Loucy (cell line): ENCODE data around the gene ZNF511.

Experiments
- H2AFZ ChIP-seq: fragments of 200-600 bp; sonication (generic); 2 replicates; pipeline ENCODE4 v1.6.0; 2016; ENCODE audit warnings: antibody characterized with exemption, mild to moderate bottlenecking, low read length, moderate library complexity
- H3F3A ChIP-seq: fragments of 200-600 bp; 2 replicates; pipeline ENCODE4 v1.6.0; 2016; ENCODE audit warnings: antibody characterized with exemption, low read depth, mild to moderate bottlenecking
- H3K27me3 ChIP-seq: fragments of 200-600 bp; sonication (generic); 2 replicates; pipeline ENCODE4 v1.6.1; 2014; ENCODE audit warnings: low read length, mild to moderate bottlenecking; ENCODE audit not compliant: insufficient read depth, poor library complexity, severe bottlenecking
- H3K36me3 ChIP-seq: fragments of 200-600 bp; sonication (generic); 2 replicates; pipeline ENCODE4 v1.6.1; 2016; ENCODE audit warnings: low read length; ENCODE audit not compliant: insufficient read depth
- H3K4me1 ChIP-seq: fragments of 200-600 bp; sonication (generic); 2 replicates; pipeline ENCODE4 v1.5.1; 2014; ENCODE audit warnings: low read length, mild to moderate bottlenecking; ENCODE audit not compliant: insufficient read depth, poor library complexity, severe bottlenecking
- H3K4me2 ChIP-seq: fragments of 200-600 bp; sonication (generic); 2 replicates; pipeline ENCODE4 v1.6.0; 2014; ENCODE audit warnings: antibody characterized with exemption, low read length, low read depth, mild to moderate bottlenecking; ENCODE audit not compliant: poor library complexity, severe bottlenecking
- H3K4me3 ChIP-seq: fragments of 200-600 bp; sonication (generic); 2 replicates; pipeline ENCODE4 v1.5.1; 2014; ENCODE audit warnings: low read length, mild to moderate bottlenecking, mixed read lengths; ENCODE audit not compliant: poor library complexity, severe bottlenecking
- H3K79me2 ChIP-seq: fragments of 200-600 bp; sonication (generic); 2 replicates; pipeline ENCODE4 v1.6.1; 2014; ENCODE audit warnings: low read length; ENCODE audit not compliant: insufficient read depth
- H3K9ac ChIP-seq: fragments of 200-600 bp; sonication (generic); 2 replicates; pipeline ENCODE4 v1.6.0; 2014; ENCODE audit warnings: mild to moderate bottlenecking, low read depth, low read length, moderate library complexity; ENCODE audit not compliant: poor library complexity, severe bottlenecking
- H3K9me2 ChIP-seq: fragments of 200-600 bp; sonication (generic); replicated peaks from 2 replicates; pipeline ENCODE4 v1.6.1; 2016; ENCODE audit warnings: low read depth, low read length, mixed read lengths
- H3K9me3 ChIP-seq: fragments of 200-600 bp; sonication (generic); 2 replicates; pipeline ENCODE4 v1.6.1; 2014; ENCODE audit warnings: mild to moderate bottlenecking, antibody characterized with exemption, low read length, low read depth; ENCODE audit not compliant: insufficient read depth
- H4K20me1 ChIP-seq: fragments of 200-600 bp; sonication (generic); 2 replicates; pipeline ENCODE4 v1.6.0; 2014; ENCODE audit warnings: antibody characterized with exemption, low read length, mild to moderate bottlenecking; ENCODE audit not compliant: insufficient read depth, poor library complexity, severe bottlenecking
- EZH2phosphoT487 ChIP-seq: fragments of 200-600 bp; IDR thresholded peaks from 2 replicates; pipeline ENCODE4 v1.6.1; 2018; ENCODE audit warnings: antibody characterized with exemption, mild to moderate bottlenecking, moderate library complexity, borderline replicate concordance
- TF ChIP-seq, protein P1 (sequence below): fragments of 200-600 bp; sonication (generic); conservative IDR thresholded peaks from 2 replicates; pipeline ENCODE4 v1.5.1; 2014; ENCODE audit warnings: mild to moderate bottlenecking, antibody characterized with exemption, low read length

The ZNF511 gene

DNA sequence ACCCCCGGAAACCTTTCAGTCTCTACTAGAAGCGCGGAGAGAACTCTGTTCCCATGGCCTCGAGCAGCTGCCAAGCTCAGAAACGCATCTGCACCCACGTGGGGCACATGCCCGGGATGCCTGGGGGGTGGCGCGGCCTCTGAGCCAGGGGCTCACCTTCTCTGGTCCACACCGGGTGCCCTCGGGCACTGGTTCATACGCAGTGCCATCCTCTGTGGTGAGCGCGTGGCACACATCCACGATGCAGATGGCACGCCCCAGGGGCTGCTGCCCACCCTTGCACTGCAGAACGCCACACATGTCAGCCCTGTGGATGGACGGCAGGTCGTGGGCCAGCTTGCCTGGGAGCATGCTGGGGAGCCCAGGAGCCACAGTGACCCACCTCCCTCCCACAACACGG, 38.5 kb upstream of the ZNF511 start:
- TF ChIP-seq, protein P1, sequence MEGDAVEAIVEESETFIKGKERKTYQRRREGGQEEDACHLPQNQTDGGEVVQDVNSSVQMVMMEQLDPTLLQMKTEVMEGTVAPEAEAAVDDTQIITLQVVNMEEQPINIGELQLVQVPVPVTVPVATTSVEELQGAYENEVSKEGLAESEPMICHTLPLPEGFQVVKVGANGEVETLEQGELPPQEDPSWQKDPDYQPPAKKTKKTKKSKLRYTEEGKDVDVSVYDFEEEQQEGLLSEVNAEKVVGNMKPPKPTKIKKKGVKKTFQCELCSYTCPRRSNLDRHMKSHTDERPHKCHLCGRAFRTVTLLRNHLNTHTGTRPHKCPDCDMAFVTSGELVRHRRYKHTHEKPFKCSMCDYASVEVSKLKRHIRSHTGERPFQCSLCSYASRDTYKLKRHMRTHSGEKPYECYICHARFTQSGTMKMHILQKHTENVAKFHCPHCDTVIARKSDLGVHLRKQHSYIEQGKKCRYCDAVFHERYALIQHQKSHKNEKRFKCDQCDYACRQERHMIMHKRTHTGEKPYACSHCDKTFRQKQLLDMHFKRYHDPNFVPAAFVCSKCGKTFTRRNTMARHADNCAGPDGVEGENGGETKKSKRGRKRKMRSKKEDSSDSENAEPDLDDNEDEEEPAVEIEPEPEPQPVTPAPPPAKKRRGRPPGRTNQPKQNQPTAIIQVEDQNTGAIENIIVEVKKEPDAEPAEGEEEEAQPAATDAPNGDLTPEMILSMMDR: no peak
- TF ChIP-seq EZH2phosphoT487: no peak

DNA sequence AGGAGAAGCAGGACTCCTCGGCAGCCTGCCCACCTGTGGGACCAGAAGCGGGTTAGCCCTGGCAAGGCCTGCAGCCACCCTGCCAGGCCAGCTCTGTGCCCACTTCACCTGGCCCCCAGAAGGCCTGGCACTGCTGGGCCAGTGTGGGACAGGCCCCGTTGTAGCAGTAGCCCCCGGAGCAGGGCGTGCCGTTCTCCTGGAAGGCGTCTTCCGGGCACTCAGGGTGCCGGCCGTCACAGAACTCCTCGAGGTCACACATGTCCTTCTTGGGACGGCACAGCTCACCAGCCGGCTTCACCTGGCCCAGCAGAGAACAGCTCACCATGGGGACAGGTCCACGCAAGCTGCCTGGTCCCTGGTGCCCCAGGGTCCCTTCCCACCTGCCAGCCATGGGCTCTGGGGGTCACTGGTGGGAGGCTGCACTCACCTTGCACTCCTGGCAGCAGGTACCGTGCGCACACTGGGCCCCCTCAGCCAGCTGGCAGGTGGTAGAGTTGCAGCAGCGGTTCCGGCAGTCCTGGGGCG, 37.9 kb upstream of the ZNF511 start:
- no peak overlapping the region for H3K9ac ChIP-seq
- no peak overlapping the region for H3K4me2 ChIP-seq
- no peak overlapping the region for H3K4me3 ChIP-seq
- H2AFZ ChIP-seq: no peak overlapping the region
- H3F3A ChIP-seq: no peaks in the 10 kb centered on the region
- H3K79me2 ChIP-seq: no peaks in the 10 kb centered on the region
- H3K9me2 ChIP-seq: no peaks in the 10 kb centered on the region
- H3K9me3 ChIP-seq: no peaks in the 10 kb centered on the region
- H3K27me3 ChIP-seq: no peaks in the 10 kb centered on the region
- peaks cover 14% of the 10 kb centered on the region for H3K4me1 ChIP-seq
- H3K36me3 ChIP-seq: no peaks in the 10 kb centered on the region
- H4K20me1 ChIP-seq: no peaks in the 10 kb centered on the region
- TF ChIP-seq EZH2phosphoT487: no peak
- TF ChIP-seq, protein P1: no peak

More for the DNA sequence above, 38.5 kb upstream of the ZNF511 start:
- no peak overlapping the region for H2AFZ ChIP-seq
- no peaks in the 10 kb centered on the region for H4K20me1 ChIP-seq
- no peaks in the 10 kb centered on the region for H3K27me3 ChIP-seq
- no peak overlapping the region for H3K4me2 ChIP-seq
- no peaks in the 10 kb centered on the region for H3K79me2 ChIP-seq
- no peaks in the 10 kb centered on the region for H3K9me2 ChIP-seq
- no peaks in the 10 kb centered on the region for H3K36me3 ChIP-seq
- H3K4me1 ChIP-seq: peaks cover 8% of the 10 kb centered on the region
- H3K9me3 ChIP-seq: no peaks in the 10 kb centered on the region
- no peak overlapping the region for H3K4me3 ChIP-seq
- H3K9ac ChIP-seq: no peak overlapping the region
- H3F3A ChIP-seq: no peaks in the 10 kb centered on the region

DNA sequence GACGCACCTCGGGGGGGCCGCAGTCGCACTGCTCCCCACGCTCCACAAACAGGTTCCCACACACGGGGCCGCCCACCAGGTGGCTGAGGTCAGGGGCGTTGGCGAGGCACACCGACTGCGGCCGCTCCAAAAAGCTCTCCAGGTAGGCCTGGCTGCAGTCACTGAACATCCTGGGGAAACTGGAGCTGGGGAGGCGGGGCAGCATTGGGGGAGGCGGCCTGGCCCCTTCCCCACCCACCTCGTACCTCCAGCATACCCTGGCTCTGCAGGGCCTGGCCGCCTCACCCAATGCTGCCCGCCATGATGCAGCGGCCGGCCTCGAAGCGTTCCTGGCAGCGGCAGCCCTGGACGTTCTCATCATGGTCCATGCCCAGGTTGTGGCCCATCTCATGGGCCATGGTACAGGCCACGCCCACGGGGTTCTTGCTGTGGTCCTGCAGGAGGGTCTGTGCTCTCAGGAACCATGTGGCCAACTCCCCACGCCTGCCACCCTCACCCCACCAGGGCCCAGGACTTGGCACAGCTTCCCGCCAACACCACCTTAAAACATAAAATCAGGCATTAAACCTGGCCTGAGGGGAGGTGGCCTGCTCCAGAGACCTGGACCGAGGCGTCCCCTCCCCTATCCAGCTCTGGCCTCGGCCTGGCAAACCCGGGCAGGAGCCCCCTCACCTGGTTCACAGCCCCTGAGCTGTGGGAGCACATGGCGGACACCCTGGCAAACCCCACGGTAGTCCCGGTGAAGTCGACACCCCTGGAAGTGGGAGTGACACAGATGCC, 37.0 kb upstream of the ZNF511 start:
- Histone ChIP-seq H3K4me2 (no peak overlapping the region), H4K20me1 (no peaks in the 10 kb centered on the region), H3K9me2 (no peaks in the 10 kb centered on the region), H3K79me2 (no peaks in the 10 kb centered on the region), H3K36me3 (no peaks in the 10 kb centered on the region), H3K4me3 (no peak overlapping the region), H3K27me3 (no peaks in the 10 kb centered on the region), H3K9ac (no peak overlapping the region), H2AFZ (no peak overlapping the region), H3K9me3 (no peaks in the 10 kb centered on the region), H3K4me1 (peaks cover 17% of the 10 kb centered on the region), H3F3A (no peaks in the 10 kb centered on the region)
- no peak for TF ChIP-seq EZH2phosphoT487
- TF ChIP-seq, protein P1: no peak
